Stimulated activated CD4-positive, alpha-beta T cell treated with anti-CD3 and anti-CD28 coated beads, TNF-alpha, amount 100 ng/mL, for 1 hour (primary cell): ENCODE data around the gene DSCAM.
"Not testable (repeated sequence)": the region's sequence is repeated elsewhere in the genome, so short reads cannot be mapped to it uniquely, and the experiment has no call there.

Experiments
- DNase-seq, 3 donors: peaks; one replicate each; pipeline ENCODE4 v3.0.0-alpha.2; 2020; ENCODE audit warnings: low read depth in 3 of 3, low spot score in 1 of 3

DSCAM gene, protein sequence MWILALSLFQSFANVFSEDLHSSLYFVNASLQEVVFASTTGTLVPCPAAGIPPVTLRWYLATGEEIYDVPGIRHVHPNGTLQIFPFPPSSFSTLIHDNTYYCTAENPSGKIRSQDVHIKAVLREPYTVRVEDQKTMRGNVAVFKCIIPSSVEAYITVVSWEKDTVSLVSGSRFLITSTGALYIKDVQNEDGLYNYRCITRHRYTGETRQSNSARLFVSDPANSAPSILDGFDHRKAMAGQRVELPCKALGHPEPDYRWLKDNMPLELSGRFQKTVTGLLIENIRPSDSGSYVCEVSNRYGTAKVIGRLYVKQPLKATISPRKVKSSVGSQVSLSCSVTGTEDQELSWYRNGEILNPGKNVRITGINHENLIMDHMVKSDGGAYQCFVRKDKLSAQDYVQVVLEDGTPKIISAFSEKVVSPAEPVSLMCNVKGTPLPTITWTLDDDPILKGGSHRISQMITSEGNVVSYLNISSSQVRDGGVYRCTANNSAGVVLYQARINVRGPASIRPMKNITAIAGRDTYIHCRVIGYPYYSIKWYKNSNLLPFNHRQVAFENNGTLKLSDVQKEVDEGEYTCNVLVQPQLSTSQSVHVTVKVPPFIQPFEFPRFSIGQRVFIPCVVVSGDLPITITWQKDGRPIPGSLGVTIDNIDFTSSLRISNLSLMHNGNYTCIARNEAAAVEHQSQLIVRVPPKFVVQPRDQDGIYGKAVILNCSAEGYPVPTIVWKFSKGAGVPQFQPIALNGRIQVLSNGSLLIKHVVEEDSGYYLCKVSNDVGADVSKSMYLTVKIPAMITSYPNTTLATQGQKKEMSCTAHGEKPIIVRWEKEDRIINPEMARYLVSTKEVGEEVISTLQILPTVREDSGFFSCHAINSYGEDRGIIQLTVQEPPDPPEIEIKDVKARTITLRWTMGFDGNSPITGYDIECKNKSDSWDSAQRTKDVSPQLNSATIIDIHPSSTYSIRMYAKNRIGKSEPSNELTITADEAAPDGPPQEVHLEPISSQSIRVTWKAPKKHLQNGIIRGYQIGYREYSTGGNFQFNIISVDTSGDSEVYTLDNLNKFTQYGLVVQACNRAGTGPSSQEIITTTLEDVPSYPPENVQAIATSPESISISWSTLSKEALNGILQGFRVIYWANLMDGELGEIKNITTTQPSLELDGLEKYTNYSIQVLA (N-terminal part only)

DNA sequence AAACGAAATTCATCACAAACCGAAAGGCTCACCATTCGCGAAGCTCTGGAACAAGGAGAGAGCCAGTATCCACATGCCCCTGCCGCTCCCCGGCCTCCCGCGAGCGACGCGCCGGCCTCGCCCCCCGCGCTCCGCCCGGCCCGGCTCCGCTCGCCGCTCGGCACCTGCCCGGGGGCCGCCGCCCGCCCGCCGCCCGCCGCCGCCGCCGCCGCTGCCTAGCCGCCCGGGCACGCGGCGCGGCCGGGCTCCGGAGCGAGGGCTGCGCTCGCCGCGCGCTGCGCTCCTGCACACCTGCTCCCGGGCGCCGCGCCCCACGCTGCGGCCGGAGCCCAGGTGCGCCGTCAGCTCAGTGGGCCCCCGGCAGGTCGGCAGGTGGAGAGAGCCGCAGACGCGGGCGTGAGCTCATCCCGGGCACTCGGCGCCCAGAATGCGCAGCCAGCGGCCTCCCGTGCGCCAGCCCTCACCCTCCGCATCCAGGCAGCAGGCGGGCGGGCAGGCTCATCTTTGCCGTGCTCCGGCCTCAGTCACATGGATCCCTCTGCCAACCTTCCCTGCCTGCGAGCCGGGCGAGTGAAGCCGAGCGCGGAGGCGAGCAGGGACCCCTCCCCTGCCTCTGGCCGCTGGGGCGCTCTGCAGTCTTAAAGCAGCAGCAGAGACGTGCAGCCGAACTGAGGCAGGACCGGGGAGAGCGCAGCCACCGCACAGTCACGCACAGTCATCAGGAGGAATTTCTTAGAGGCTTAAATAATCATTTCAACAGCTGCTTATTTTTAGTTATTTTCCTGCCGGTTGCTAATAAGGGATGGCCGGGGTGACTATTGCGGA lies at the start of gene DSCAM:
Gene DSCAM (minus strand): TSS at position 572 of the 825 bp plus-strand sequence. CDS start 497 bp downstream, at position 75.
- no peak for DNase-seq

DNA sequence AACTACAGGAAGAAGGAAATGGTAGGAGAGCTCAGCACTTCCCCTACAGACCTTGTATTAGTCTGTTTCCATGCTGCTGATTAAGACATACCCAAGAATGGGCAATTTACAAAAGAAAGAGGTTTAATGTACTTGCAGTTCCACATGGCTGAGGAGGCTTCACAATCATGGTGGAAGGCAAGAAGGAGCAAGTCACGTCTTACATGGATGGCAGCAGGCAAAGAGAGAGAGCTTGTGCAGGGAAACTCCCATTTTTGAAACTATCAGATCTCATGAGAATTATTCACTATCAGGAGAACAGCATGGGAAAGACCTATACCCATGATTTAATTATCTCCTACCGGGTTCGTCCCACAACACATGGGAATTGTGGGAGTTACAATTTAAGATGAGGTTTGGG lies 48.7 kb upstream of the DSCAM start:
- DNase-seq: not testable (repeated sequence)

DNA sequence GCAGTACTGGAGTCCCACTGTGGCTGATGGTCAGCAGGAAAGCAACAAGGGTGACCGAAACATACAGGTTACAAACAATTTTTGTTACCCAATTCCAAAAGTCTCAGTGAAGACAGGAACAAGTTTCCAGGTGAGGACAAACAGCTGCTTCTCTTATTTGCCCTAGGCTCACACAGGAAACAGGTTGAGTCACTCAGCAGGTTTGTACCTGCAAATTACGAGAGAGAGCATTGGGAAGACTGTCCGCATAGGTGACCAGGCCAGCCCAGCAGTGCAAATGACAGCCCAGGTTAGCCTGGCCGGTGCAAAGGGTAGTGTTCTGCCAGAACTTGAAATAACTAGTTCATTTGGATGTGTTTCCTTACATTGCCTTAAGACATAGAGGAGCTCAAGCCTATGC lies 40.0 kb upstream of the DSCAM start:
- no peak for DNase-seq

- DNase-seq: no peak
Observed at GRCh38 chr21:40886006-40886405, 39.0 kb upstream of the DSCAM start.

- DNase-seq: no peak
Observed at GRCh38 chr21:40882192-40882915, 35.4 kb upstream of the DSCAM start.

DNA sequence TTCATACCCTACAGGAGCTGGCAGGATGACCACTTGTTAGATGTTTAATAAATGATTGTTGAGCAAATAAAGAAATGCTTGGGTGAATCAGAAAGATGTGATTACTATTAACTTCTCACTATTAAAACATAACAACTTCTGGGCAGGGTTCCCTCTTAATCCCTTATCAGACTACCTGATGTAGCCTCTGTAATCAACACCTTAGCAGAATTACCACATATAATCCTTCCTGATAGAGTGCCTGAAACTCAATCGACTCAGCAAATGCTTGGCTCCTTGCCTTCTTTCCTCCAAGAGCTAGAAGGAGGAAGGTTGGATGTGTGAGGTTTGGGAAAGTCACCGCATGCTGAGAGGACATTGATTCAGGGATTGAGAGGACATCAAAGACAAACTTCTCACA lies 34.8 kb upstream of the DSCAM start:
- DNase-seq: no peak

DNA sequence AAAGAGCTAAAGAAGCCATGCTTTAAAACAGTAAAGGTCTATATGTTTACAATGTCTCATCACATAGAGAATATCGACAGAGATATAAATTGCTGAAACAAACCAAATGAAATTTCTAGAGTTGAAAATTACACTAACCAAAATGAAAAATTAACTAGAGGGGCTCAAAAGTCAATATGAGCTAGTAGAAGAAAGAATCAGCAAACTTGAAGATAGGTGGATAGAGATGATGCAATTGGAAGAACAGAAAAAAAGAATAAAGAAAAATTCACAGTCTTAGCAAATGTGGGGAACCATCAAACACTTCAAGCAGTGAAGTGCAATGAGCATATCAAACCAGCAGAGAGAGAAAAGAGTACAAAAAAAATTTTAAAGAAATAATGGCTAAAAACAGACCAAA lies 24.1 kb upstream of the DSCAM start:
- DNase-seq: no peak

DNA sequence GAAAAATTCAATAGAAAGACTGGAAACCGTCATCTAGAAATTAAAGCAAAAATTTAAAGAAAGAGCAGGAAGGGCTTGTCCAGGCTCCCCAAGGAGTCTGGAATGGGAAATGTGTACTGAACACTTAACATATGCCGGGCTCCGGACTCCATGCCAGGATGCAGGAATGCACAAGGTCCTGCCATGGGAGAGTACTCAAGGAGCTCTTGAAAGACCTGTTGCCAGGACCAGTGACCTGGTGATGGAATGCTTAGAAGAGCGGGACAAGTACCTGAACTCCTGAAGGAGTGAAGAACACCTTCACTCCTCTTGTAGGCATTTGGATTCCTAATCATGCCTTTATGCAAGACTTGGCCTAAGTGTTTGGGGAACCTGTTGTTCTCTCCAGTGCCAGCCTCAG lies 16.9 kb upstream of the DSCAM start:
- DNase-seq: no peak

DNA sequence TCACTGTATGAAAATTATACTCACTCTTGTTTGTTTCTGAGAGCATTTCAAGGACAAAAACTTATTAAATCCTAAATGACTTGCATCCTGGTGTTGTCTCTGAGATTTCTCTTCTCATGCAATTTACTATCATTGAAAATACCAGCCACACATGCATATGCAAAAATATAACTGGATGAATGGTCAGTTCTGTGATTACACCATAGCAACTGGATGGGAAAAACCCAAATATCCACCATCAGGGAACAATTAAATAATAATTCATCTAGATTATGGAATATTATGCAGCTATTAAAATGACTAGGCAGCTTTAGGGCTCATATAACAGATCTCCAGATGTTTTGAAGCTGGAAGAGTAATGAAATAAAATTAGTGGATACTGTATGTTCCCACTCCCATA lies 11.6 kb upstream of the DSCAM start:
- DNase-seq: no peak

DNA sequence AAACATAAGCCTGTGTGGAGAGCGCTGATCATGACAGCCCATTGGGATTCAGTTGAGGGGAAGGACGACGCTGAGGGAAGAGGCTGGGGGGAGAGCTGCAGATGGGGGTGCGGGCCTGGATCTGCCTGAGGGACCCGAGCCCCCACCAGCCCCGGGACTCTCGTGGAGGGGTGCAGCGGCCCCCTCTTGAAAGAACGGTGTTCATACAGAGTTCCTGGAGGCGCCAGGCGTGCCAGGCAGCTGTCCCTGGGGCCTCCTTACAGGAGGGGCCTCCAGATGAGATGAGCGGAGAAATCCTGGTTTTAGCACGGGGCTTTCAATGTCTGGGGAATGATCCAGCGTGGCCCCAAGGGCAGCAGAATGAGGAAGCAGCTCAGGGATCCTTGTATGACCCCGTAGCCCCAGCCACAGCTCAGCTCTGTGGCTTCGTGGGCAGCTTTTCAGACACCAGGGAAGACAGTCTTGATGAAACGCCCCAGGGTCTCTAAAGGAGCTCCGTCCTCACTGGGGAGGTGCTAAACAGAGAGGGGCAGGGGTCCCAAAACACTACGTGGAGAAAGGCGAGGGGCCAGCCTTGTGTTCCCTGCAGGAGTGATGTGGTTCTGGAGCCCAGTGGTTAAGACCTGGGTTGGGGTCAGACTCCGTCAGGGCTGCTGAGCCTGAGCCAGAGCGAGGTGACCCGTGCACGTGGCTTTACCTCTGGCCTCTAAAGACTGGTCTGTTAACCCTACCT lies 7.2 kb upstream of the DSCAM start:
- DNase-seq: no peak

DNA sequence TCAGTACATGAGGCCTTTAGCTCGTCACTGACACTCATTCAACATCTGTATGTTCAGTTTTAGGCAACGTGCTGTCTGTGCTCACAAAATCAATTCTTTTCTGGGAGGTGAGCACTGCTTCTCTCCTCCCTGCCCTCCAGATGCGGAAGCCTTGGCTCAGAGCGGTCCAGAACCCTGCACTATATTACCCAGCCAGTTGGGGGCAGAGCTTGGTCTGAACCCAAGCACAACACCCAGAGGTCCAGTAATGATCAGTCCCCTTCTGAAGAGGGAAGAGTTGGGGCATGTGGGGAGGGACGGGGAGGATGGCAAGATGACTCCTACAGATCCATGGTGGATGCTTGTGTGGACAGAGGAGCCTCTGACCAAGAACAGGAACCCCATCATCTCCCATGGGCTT lies 5.6 kb upstream of the DSCAM start:
- DNase-seq: no peak

GRCh38 chr21:40851749-40852148 lies 4.8 kb upstream of the DSCAM start:
- DNase-seq: no peak

DNA sequence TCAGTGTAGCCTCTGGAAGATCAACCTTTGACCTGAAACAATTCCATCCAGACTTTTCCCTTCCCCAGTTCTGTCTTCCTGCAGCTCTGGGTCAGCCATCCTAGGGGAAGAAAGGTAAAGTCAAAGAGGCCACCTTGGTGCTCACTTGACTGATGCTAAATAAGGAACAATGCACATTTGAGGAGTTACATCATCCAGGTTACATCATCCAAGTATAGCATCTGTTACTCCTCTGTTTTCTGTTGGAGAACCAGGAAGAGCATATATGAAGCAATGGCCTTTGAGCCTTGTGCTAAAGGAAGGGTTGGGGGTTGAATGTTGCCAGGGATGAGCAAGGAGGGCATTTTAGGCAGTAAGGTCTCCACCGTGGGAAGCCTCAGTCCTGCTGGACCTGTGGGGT lies 3.1 kb upstream of the DSCAM start:
- DNase-seq: no peak

GRCh38 chr21:40847951-40848350 lies 993 bp upstream of the DSCAM start:
- no peak for DNase-seq

DNA sequence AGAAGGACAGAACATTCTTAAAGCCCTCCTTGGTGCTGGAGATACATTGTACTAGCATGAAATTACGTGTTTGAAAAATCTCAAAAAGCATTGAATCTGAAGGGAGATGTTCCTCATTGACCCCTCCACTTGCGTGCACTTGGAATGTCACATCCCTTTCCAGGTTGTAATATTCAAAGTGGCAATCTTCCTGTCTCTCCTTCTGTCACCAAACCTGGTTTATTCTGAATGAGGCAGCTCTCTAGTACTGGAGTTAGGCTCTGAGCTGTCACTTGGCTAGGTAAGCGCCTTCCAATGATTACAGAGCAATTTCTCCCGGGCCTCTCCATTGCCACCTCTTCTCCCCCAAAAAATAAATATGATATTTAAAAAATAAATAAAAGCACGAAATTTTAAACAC lies 855 bp downstream of the DSCAM start:
- DNase-seq: no peak

- no peak for DNase-seq
Observed at GRCh38 chr21:40845441-40845995, 1.4 kb downstream of the DSCAM start.

DNA sequence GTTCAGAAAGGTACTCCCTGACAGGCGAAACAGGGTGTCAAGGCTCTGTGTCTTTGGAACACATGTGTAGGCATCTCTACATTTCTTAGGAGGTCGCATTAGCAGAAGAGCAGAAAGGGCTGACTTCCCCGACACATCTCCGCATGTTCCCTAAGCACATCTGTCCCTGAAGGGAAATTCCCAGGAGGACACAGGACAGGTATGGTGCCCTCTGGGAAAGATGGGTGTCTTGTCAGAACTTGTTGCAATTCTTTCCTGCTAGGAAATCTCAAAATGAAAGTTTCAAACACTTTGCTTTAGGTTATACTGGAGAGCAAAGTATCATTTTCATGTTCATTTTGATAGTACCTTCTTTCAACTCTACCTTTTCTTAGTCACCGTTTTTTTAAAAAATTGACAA lies 2.0 kb downstream of the DSCAM start:
- DNase-seq: no peak

GRCh38 chr21:40842197-40842552 lies 4.8 kb downstream of the DSCAM start:
- no peak for DNase-seq

GRCh38 chr21:40841524-40842196 lies 5.3 kb downstream of the DSCAM start:
- DNase-seq: no peak
